GM18498 (cell line): ENCODE data around the gene MGAT5.

Experiments
- ATAC-seq: cut with Tn5 transposase; IDR thresholded peaks from one replicate; pipeline ENCODE4 v1.9.1; 2021; ENCODE audit warnings: mild to moderate bottlenecking, moderate library complexity; ENCODE audit not compliant: unreplicated experiment

Gene MGAT5

DNA sequence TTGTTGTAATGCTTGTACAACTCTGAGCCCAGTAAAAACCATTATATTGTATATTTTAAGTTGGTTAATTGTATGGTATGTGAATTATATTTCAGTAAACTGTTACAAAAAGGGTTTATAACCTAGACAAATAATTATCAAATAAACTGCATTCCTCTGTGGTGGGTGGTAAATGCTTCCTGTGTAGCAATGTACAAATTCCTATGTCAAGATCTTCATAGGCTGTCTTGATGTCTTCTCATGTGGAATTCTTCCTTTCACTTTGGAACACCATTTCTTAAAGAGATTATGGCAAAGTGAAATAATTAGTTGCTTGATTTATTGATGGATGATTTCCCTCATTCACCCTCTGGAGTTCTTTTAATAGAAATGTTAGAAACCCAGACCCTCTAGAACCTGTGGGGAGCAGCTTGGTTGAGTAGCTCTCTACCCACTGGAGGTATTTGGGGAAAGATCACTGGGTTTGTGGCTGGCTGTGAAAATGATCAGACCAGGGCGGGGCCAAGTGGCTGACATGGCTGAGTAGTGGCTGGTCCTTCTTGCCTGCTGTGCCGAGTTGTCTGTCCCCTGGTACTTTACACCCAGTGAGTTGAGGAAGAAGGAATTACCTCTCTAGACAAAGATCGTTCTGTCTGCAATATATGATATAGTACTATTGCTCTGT is 22.4 kb upstream of the MGAT5 start:
- ATAC-seq, result peak; percentile 32

DNA sequence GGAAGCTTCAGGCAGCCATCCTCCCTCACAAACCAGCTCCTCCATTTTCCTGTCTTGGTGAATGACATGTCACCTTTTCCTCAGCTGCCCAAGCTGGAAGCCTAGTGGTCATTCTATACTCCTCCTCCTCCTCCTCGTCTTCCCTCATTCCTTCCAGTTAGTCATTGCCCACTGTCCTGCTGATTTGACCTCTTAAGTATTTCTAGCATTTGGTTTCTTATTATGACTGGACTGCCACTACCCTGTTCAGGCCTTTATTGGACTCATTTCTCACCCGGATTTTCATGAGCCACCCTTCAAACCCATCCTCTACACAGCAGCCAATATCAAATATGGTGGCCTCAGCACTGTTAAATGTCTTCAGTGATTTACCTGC is 21.9 kb upstream of the MGAT5 start:
- ATAC-seq, result no peak

DNA sequence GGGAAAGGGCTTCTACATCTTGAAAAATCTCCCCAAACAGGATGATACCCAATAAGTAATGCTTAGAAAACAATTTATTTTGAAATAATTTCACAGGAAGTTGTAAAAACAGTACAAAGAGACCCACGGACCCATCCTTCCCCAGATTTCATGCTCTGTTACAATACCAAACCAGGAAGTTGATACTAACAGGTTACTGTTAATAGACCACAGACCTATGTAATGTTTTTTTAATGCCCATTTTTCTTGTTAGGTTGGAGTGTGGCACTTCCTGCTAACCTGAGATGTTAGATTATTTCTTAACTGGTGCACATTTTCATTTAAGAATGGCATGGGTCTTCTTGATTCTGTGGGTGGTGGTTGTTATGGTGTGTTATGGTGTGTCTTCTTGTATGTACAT is 21.4 kb upstream of the MGAT5 start:
- ATAC-seq, result no peak

DNA sequence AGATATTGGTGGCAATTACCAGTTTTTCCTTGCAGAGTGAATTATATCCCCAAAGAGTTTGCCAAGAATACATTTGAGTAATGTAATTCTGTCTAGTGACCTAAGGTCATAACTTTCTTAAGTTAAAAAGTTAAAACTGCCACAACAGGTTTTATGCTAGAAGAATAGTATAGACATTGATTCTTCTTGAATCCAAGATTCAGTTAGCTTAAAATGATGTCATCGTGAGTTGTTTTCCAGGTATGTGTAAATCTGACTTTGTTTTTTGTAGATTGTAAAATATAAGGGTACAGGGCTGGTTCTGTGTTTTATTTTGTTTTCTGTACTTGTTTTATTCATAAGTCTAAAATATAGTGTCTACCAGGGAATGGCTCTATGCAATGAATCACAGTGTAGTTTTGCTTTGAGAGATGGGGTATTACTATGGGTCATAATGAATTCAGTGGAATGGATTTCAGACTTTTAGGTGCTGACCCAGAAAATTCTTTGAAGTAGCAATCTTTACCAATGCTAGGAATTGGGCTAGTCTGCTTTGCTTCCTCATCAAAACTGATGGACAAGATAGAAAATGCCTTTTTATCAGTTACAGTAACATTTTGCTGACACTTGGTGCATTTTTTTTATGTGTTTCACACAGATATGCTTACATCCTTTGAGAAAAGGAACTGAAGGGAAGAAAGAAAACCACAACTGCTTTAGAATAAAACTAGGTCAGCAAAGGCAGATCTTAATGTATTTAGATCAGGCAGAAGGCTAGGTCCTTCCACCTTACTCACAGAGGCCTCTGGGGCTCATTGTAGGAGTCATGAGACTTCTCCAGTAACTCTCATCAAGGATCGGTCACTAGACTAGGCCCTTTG is 20.8 kb upstream of the MGAT5 start:
- ATAC-seq, result peak; percentile 49

DNA sequence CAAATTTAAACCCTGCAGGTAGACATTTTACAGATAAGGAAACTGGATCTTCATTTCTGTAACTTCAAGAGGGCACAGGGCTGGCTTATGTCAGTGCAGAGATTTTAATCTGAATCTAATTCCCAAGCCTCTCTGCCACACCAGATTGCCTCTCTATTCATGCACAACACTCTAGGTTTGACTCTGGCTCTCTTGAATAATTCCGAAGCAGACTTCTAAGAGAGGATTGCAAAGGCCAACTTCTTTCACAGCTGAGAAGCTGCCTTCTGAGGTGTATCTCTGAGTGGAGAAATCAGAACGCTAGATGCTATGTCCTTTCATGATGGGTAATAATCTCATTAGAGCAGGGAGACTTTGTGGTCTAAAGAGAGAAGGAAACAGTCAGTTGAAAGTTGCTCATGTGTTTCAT is 20.1 kb upstream of the MGAT5 start:
- ATAC-seq, result peak; percentile 61

DNA sequence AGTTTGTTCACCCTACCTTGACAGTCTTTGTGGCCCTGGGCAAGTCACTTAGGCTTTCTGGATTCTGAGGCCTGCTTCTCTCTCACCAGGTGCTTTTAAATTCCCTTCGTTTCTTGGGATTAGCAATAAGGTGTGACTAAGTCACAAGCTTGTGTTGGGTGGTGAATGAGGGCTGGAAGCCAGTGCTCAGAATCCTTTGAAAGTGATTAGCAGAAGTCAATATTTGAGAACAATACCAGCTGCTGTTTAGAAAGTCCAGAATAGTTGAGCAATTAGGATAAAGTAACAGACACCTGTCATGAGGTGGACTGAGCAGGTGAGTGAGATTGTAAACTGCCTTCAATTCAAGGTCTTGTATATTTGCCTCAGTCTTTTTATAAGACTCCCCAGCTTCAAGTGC is 19.3 kb upstream of the MGAT5 start:
- ATAC-seq, result no peak

DNA sequence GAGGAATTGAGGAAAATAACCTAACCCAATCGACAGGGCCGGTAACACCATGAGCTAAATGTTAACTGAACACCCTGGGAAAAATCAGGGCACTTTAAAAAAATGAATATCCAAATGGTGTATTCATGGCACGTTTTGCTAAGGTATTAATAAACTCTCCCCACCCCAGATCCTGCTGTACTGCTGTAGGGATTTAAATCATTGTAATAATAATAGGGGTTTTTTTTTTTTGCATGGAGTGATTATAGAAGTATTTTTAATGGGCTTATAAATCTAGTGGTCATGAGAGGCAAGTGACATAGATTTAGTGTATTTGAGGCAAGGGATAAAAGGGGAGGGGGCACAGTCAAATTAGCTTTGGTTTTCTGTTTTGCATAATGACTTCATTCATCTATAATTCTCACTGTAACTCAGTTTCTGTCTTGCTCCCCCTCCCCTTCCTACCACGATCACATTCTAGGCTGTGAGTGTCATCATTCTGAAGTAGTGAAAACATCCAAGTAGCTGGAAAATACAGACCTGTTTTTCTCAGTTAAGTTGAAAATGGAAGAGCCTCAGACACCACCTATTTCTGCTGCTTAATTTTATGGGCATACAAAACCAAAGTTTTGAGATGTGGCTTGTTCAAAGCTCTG is 18.2 kb upstream of the MGAT5 start:
- ATAC-seq, result no peak

DNA sequence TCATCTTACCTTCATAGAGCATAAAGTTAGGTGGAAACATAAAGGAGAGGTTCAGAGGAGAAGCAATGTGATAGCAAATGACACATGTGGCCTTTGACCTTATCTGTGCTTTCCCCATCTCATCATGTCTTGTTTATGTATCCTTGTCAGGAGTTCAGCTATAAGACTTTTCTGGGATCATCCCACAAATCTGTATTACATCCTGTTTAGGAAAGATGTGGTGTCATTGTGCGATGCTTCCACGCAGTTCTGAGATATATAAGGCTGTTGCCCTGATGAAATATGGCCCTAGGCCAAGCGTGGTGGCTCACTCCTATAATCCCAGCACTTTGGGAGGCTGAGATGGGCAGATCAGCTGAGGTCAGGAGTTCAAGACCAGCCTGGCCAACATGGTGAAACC is 15.5 kb upstream of the MGAT5 start:
- no peak for ATAC-seq

DNA sequence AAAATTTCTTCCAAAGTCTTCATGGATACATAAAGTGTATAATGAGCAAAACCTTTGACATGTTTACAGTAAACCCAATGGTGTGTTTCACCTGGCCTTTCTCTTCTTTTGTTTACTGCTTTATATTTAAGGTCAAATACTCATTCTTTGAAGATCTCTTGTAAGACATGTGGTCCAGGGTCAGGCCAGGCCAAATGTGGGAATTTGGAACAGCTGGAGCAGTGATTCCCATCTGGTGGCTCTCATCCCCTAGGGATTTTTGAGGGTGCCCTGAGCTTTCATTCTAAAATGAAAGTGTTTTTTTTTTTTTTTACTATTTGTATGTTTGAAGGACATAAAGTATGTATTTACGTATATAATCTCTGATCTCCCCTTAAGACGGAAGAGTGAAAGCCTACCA is 13.8 kb upstream of the MGAT5 start:
- no peak for ATAC-seq

DNA sequence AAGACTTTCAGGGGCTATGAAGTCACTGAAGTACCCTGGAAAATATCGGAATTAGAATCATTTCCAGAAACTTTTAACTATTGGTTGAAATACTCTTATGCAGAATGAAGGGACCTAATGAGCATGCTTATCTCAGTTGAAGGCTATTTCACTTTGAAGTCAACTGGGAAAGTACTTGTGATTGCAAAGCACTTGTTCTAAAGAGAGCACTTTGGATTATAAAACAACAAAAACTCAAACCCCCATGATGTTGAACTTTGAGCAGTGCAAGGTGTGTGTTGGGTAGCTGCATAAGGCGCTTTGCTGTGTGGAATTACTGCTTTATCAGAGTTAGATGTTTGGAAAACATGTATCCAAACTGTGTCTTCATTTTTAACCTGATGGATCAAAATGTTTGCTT is 12.0 kb upstream of the MGAT5 start:
- no peak for ATAC-seq

DNA sequence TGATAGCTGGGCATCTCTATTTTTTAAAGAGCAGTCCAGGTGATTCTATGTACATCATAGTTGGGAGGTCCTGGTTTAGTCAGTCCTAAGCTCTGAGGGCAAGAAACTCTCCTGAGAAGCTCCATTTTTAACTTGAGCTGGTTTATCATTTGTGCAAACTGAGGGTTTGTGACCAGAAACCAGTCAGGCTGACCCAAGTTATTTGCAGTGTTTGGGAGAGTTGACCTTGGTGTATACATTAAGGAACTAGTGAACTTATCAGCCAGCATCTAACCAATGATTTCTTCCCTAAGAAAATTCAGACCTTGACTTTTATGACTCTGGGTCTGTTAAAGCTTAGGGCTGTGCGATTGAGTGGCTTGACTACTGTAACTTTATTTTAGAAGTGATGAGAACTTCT is 10.6 kb upstream of the MGAT5 start:
- ATAC-seq, result no peak

DNA sequence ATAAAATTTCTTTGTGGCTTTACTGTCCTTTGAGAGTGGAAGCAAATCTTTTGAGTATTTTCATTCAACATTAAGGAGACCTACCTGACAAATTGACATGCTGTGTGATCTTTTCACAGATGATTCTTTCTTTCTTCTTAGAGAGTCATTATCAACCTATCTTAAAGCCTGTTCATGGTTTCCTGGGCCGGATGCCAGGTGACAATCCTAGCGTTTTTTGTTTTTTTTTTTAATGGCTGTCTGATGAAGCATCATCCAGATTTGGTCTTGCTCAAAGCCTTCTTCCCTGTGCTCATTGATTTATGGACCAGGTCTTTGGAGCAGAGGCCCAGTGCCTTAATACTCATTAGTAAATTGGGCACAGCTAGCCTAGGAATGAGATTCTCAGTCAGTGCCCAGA is 9.8 kb upstream of the MGAT5 start:
- ATAC-seq, result no peak

DNA sequence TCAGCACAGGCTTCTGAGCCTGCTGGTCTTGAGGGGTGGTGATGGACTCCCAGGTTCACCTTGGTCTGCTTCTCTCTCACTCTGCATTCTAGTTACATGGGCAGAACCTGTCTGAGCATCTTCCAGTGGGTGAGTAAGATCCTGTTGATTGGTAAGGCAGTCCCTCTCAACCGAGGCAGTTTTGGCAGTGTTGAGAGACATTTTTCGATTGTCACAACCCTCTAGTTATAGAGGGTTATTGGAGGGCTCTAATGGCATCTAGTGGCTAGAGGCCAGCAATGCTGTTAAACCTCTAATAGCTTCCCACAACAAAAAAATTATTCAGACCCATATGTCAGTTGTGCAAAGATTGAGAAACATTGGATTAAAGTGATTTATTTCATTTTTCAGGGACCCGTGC is 9.3 kb upstream of the MGAT5 start:
- ATAC-seq, result peak; percentile 41

DNA sequence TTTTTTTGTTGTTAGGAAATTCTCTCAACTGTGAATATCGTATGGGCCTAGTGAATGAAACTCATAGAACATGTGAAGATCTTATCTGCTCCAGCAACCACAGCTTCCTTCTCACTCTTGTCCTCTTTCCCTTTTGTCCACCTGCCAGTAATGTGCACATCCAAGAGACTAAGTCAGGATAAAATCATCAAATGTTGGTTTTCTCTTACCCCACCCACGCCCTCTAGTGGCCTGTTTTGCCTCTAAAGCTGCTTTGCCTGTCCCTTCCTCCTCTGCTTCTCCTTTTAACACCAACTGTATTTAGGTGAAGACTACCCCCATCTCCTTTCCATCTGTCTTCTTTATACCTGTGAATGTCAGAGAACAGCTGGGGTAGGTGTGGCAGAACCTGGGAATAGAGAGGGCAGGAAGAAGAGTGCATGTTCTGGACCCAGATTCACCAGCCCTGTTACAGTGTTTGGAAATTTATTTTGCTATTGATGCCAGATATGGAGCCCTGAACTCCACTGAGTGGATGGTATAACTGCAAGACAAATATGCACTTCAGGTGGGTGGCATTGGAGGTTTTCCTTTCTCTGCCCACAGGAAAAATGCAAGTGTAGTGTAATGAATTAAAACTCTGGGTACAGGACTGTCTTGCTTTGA is 8.4 kb upstream of the MGAT5 start:
- ATAC-seq, result no peak

DNA sequence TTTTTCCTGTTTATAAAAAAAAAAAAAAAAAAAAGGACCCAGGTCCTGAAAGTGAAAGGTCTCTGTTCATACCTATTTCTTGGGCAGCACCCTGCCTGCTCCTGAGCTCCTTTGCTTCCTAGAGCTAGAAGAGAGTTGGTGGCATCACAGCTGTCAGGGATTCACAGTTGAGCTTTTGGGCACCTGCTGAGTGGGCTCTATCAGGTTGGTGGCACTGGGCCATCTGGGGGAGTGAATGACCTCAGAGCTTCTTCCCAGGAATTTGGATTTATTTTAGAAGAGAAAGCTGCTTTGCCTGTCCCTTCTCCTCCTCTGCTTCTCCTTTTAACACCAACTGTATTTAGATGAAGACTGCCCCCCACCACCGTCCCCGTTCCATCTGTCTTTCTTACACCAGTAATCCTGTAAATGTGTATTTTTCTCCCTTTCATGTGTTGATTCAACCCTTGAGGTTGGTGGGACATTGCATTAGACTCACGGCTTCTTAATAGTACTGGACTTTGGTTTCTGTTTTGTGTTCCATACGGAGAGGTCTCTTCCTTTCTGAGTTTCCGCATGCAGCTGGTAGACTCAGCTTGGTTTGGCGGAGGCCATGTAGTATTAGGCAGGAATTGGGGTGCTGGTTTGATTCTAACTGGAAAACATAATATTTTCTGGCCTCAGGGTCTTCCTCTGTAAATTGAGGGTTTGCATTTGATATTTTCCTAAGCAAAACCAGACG is 7.6 kb upstream of the MGAT5 start:
- no peak for ATAC-seq

DNA sequence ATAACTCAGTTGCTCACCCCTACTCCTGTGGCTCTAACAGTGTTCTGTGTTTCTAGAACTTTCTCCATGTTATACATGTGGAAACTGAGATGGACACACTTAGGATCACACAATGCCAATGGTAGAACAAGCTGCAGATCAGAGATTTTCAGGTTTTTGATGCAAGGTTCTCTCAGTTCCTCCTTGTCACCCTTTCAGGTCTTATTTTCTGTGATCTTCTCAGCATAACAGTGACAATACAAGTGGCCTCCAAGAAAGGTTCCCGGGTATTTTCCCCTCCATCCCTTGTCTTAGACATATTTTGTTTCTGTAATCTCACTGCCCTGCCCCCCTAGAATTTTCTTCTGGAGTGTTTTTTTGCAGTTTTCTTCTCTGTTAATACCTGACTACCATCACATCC is 6.2 kb upstream of the MGAT5 start:
- peak; percentile 54 for ATAC-seq

DNA sequence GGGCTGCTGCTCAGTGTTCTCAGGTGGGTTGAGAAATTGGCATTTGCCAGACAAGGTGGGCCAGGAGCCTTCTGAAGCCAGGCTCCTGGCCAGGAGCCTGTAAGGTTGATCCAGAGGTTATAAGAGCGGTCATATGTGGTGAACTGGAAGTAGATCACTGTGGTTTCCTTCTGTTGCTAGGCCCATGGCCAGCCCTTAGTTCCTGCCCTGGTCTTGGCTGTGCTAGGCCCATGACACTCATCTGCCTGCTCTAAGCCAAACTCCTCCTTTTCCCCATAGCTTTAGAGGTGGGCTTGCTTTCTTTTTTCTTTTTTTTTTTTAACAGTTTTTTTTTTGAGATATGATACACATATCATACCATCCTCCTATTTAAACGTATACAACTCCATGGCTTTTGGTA is 5.0 kb upstream of the MGAT5 start:
- no peak for ATAC-seq

DNA sequence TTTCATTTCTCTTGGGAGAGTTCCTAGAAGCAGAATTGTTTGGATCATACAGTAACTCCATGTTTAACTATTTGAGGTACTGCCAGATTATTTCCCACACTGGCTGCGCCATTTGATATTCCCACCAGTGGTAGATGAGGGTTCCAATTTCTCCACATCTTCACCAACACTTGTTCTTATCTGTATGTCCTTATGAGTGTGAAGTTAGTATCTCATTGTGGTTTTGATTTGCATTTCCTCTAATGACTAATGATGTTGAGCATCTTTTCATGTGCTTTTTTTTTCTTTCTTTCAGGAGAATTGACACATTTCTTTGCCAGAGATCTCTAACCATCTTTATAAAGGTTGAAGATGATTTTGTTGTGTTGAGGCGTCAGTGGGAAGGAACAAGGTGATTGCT is 4.1 kb upstream of the MGAT5 start:
- no peak for ATAC-seq

DNA sequence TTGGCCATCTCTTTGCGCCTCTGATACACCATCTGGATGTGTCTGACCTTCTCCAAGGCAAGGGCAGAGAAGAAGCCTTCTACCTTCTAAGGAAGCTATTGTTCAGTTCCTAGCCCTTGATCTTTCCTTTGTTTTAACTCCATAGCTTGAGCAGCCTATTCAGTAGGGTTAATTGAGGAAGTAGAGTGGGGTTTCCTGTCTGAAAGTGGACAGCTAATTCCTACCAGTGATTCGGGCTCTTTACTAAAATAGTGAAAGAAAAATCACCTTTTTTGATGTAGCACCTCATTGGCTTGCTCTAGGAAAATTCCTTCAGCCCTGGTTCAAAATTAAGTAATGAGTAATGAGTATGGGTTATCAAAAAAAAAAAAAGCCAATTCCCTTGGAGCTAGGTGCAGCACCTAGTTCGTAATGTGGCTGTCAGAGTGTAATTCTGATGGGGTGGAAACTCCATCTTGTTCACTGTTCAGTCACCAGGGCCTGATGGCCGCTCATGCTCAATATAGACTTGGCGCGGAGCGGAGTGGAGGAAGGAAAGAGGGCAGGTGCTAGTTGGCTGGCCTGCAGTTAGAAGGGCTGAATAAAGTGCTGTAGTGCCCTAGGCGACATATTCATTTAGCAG is 2.9 kb upstream of the MGAT5 start:
- ATAC-seq, result no peak

DNA sequence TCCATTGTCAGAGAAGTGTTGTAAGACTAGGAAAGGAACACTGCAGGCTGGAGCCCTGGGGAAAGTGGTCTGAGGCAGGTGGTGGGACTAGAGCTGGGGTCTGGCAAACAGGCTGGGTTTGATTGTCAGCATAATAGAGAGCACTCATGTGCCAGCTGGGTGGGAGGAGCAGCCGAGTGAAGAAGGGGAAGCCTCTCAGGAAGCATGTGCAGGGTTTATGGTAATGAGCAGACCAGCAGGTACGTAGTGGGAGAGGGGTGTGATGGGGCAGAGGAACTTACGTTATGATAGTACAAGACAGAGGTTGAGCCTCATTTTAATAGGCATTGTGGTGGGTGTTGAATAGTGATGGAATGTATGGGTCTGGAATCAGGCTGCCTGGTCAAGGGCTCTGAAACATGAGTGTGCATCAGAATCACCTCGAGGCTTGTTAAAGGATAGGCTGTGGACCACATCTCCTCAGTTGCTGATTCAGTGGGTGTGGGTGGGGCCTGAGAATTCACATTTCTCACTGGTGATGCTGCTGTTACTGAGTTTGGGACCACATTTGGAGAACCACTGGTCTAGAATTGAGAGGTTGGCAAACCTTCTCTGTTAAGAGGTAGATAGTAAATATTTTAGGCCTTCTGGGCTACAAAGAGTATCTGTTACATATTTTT is 1.7 kb upstream of the MGAT5 start:
- ATAC-seq, result no peak
